Central memory CD8-positive, alpha-beta T cell (primary cell): ENCODE measurements around the gene AGAP9.

Source experiments
- ATAC-seq: fragments of 150-1000 bp; cut with Tn5 transposase; replicated peaks from 2 replicates; pipeline ENCODE4 v1.10.0; 2022; ENCODE audit warnings: mild to moderate bottlenecking, moderate FRiP score, moderate number of reproducible peaks; ENCODE audit not compliant: poor library complexity, severe bottlenecking; ENCODE audit errors: extremely low read depth
- DNase-seq, 2 donors: peaks; one replicate each; pipeline ENCODE4 v3.0.0; 2021; ENCODE audit warnings: low spot score in 2 of 2
- H3K27ac Mint-ChIP-seq: one replicate; pipeline ENCODE4 v1.8.0; 2022; ENCODE audit warnings: low read depth, mild to moderate bottlenecking, moderate library complexity, mixed read lengths
- H3K27me3 Mint-ChIP-seq: one replicate; pipeline ENCODE4 v1.8.0; 2022; ENCODE audit warnings: mixed read lengths
- H3K36me3 Mint-ChIP-seq: one replicate; pipeline ENCODE4 v1.8.0; 2022; ENCODE audit warnings: mild to moderate bottlenecking, moderate library complexity, mixed read lengths; ENCODE audit not compliant: insufficient read depth
- H3K4me1 Mint-ChIP-seq: one replicate; pipeline ENCODE4 v1.8.0; 2022; ENCODE audit warnings: mixed read lengths
- H3K4me3 Mint-ChIP-seq: one replicate; pipeline ENCODE4 v1.8.0; 2022; ENCODE audit warnings: mild to moderate bottlenecking, moderate library complexity, mixed read lengths
- H3K9me3 Mint-ChIP-seq: one replicate; pipeline ENCODE4 v1.8.0; 2022; ENCODE audit warnings: mixed read lengths

The AGAP9 gene

DNA sequence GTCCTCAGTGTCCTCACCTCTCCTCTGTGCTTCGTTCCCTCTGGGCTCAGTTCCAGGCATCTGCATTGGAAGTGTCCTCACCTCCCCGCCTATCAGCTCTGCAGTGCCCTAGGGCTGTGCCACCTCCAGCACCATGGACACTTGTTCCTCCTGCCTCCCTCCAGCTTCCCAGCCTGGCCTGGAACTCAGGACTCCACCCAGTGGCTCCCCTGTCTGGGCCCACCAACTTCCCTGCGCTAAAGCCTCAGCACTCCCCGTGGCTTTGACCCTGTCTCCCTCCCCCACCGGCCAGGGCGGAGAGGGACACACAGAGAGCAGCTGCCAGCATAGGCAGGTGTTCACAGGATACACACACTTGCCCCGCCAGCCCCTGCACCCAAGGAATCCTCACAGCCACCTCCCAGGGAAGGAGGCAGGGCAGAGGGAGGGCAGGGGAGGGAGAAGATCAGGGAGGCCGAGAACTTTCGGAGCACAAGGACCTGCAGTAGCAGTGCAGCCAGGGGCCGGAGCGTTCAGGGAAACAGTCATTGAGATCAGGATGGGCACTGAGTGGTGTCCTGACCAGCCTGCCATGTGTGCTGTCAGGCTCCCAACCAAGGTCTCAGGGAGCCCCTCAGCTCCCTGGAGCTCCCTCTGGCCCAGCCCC lies 70.8 kb downstream of the AGAP9 start:
- Mint-ChIP-seq H3K9me3 (no peaks in the 10 kb centered on the region), H3K4me3 (no peak overlapping the region), H3K27me3 (peaks cover 21% of the 10 kb centered on the region), H3K36me3 (peaks cover 2% of the 10 kb centered on the region), H3K4me1 (no peaks in the 10 kb centered on the region), H3K27ac (no peak overlapping the region)
- ATAC-seq (no peak), DNase-seq (no peak)

DNA sequence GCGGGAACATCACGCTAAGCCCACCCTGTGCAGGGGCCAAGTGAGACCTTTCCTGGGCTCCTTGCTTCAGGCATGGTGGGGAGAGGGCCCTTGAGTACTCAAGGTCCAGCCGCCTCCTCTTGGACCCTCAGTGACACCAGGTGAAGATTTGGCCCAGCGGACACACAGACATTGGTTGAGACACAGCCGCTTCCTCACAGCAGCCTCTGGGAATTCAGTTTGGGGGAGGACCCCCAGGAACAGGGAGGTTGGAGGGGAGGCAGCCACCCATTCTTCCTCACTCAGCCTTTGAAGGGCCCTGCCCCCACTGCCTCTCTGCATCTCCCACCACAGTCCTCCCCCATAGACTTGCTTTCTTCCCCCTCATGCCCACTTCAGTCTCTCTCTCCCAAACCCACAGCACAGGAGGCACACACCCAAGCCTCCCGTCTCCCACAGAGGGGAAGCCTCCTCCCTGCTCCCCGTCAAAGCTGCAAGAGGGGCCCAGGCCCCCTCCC lies 71.4 kb downstream of the AGAP9 start:
- ATAC-seq (no peak), DNase-seq (no peak)
- Mint-ChIP-seq H3K27me3 (peaks cover 20% of the 10 kb centered on the region), H3K9me3 (no peaks in the 10 kb centered on the region), H3K36me3 (peaks cover 2% of the 10 kb centered on the region), H3K4me1 (no peaks in the 10 kb centered on the region), H3K4me3 (no peak overlapping the region), H3K27ac (no peak overlapping the region)
